ENCODE results near the gene ZNF784. TPM values are rescaled to one million over a fixed set of nuclear protein-coding genes. Genes with fewer than 3 reads are reported as not detected.

Gene ZNF784
- polyA plus RNA-seq, 1 experiment = 1.9 TPM

DNA sequence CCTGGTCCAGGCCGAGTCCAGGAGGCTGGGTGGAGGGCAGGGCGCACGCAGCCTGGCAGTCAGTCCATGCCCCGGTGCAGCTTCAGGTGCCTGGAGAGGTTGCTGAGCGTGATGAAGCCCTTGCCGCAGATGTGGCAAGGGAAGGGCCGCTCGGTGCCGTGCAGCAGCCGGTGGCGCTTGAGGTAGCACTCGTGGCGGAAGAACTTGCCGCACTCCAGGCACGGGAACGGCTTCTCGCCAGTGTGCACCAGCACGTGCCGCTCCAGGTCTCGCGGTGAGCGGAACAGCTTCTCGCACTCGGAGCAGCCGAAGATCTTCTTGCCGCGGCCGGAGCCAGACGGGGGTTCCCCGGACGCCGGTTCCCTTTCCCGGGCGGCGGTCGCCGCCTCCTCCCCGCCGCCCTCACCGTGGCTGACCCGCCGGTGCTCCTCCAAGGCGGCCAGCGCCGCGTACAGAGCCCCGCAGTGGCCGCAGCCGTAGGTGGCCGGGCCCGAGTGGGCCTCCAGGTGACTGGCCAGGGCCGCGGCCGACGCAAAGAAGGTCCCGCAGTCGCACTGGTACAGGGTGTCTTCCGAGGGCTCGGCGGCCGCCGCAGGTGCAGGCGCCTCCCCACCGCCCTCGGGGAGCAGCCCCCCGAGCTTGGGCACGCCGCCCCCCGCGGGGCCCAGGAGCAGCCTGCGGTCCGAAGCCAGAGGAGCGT, 31.8 kb downstream of the ZNF784 start:
- no peaks in the 10 kb centered on the region for H3K27me3 ChIP-seq (ENCODE audit: control insufficient read depth, insufficient read depth, low read length)
- H3K9me3 ChIP-seq (ENCODE audit: control insufficient read depth, insufficient read depth, low read length) = peaks cover 3% of the 10 kb centered on the region; the same call in 1 of the 2 replicates
- H3K27ac ChIP-seq (ENCODE audit: low read depth, low read length) = no peak overlapping the region
- no peak overlapping the region for H3K4me3 ChIP-seq (ENCODE audit: low read depth, low read length)
- ChIA-PET POLR2A (no interaction called here), CTCF (no interaction called here)
- TF ChIP-seq, protein P1, sequence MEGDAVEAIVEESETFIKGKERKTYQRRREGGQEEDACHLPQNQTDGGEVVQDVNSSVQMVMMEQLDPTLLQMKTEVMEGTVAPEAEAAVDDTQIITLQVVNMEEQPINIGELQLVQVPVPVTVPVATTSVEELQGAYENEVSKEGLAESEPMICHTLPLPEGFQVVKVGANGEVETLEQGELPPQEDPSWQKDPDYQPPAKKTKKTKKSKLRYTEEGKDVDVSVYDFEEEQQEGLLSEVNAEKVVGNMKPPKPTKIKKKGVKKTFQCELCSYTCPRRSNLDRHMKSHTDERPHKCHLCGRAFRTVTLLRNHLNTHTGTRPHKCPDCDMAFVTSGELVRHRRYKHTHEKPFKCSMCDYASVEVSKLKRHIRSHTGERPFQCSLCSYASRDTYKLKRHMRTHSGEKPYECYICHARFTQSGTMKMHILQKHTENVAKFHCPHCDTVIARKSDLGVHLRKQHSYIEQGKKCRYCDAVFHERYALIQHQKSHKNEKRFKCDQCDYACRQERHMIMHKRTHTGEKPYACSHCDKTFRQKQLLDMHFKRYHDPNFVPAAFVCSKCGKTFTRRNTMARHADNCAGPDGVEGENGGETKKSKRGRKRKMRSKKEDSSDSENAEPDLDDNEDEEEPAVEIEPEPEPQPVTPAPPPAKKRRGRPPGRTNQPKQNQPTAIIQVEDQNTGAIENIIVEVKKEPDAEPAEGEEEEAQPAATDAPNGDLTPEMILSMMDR (IDR thresholded peaks at IDR 0.05; ENCODE audit: low read depth, low read length) = no peak
- no peak for DNase-seq (ENCODE audit: low read depth, low spot score)

DNA sequence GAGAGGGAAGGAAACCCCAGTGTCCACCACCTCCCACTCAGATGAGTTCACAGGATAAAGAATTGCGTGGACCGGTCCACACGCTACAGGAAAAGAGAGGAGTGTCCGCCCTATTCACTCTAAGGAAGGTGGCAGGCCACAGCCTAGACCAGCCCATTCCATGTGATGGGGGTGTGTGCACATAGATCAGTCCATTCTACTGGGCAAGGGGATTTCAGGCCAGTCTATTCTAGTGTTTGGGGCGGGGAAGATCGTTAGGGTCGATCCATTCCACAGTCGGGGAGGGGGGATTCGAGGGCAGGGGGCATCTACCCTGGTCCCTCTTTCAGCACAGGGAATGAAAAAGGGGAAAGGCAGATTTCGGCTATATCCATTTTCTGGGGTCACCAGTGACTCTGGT, 32.8 kb downstream of the ZNF784 start:
- TF ChIP-seq, protein P1 (IDR thresholded peaks at IDR 0.05; ENCODE audit: low read depth, low read length) = no peak
- ChIA-PET CTCF (no interaction called here), POLR2A (no interaction called here)
- Histone ChIP-seq H3K27ac (ENCODE audit: low read depth, low read length) (no peak overlapping the region), H3K4me3 (ENCODE audit: low read depth, low read length) (no peak overlapping the region), H3K27me3 (ENCODE audit: control insufficient read depth, insufficient read depth, low read length) (no peaks in the 10 kb centered on the region), H3K9me3 (ENCODE audit: control insufficient read depth, insufficient read depth, low read length) (no peaks in the 10 kb centered on the region)
- no peak for DNase-seq (ENCODE audit: low read depth, low spot score)

DNA sequence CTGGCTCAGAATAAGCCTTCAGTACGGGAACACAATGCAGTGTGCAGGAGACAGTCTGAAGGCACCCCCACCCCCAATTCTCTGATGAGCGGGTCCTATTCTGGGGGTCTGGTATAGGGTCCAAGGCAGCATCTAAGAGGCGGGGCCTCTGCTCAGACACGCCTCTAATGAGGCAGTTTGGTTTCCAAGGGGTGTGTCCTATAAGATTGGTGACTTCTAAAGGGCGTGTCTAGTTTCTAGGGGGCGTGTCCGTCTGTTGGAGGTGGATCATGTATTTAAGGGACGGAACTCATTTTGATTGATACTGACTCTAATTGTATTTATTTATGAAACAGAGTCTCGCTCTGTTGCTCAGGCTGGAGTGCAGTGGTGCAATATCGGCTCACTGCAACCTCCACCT, 33.7 kb downstream of the ZNF784 start:
- CTCF ChIA-PET = no interaction called here
- no peaks in the 10 kb centered on the region for H3K27me3 ChIP-seq (ENCODE audit: control insufficient read depth, insufficient read depth, low read length)
- DNase-seq (ENCODE audit: low read depth, low spot score) = no peak
- no peaks in the 10 kb centered on the region for H3K9me3 ChIP-seq (ENCODE audit: control insufficient read depth, insufficient read depth, low read length)
- POLR2A ChIA-PET = interaction anchor here (1.0 kb wide), 1 partner anchor 9 kb away, joined by 3 read pairs; the partner anchor contains the start of gene FIZ1
- no peak overlapping the region for H3K27ac ChIP-seq (ENCODE audit: low read depth, low read length)
- H3K4me3 ChIP-seq (ENCODE audit: low read depth, low read length) = no peak overlapping the region
- TF ChIP-seq, protein P1 (IDR thresholded peaks at IDR 0.05; ENCODE audit: low read depth, low read length) = no peak

DNA sequence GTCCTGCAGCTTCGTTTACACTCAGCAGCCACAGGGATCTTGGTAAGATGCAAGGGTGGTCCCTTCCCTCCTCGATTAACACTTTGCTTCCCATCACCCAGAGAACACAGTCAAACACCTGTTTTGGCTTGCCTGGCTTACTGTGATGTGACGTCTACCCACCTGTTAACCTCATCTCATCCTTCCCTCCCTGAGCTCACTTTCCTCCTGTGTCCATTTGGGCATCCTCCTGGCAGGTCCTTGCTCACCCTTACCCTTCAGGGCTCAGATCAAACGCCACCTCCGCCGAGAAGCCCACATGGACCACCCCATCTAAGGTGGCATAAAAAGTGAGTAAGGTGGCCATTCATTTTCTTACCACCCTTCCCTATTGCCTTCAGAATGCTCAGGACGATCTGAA, 34.3 kb downstream of the ZNF784 start:
- POLR2A ChIA-PET = interaction anchor here (1.0 kb wide), 1 partner anchor 9 kb away, joined by 3 read pairs; the partner anchor contains the start of gene FIZ1
- DNase-seq (ENCODE audit: low read depth, low spot score) = no peak
- CTCF ChIA-PET = no interaction called here

DNA sequence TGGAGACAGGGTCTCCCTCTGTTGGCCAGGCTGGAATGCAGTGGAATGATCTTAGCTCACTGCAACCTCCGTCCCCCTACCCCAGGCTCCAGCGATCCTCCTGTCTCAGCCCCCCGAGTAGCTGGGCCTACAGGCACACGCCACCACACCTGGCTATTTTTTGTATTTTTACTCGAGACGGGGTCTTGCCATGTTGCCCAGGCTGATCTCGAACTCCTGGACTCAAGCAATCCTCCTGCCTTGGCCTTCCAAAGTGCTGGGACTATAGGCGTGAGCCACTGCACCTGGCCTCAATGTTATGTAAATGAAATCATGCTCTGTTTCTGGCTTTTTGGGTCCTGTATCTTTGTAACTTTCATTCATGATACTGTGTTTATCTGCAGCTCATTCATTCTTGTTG, 35.6 kb downstream of the ZNF784 start:
- ChIA-PET POLR2A (interaction anchor here (0.5 kb wide), 1 partner anchor 12 kb away, joined by 3 read pairs; the partner anchor contains the start of gene ZNF524), CTCF (interaction anchor here (0.9 kb wide), 1 partner anchor 44 kb away, joined by 3 read pairs; no protein-coding TSS in a partner anchor)
- DNase-seq (ENCODE audit: low read depth, low spot score) = no peak
- TF ChIP-seq, protein P1 (IDR thresholded peaks at IDR 0.05; ENCODE audit: low read depth, low read length) = no peak
- H3K9me3 ChIP-seq (ENCODE audit: control insufficient read depth, insufficient read depth, low read length) = no peaks in the 10 kb centered on the region
- H3K27me3 ChIP-seq (ENCODE audit: control insufficient read depth, insufficient read depth, low read length) = no peaks in the 10 kb centered on the region
- no peak overlapping the region for H3K27ac ChIP-seq (ENCODE audit: low read depth, low read length)
- no peak overlapping the region for H3K4me3 ChIP-seq (ENCODE audit: low read depth, low read length)

More for the DNA sequence above, 34.3 kb downstream of the ZNF784 start:
- Histone ChIP-seq H3K27me3 (ENCODE audit: control insufficient read depth, insufficient read depth, low read length) (no peaks in the 10 kb centered on the region), H3K4me3 (ENCODE audit: low read depth, low read length) (no peak overlapping the region), H3K9me3 (ENCODE audit: control insufficient read depth, insufficient read depth, low read length) (no peaks in the 10 kb centered on the region), H3K27ac (ENCODE audit: low read depth, low read length) (no peak overlapping the region)
- TF ChIP-seq, protein P1 (IDR thresholded peaks at IDR 0.05; ENCODE audit: low read depth, low read length) = no peak

Measured in AG04450 (cell line).